GM12878 (cell line): ENCODE results near the gene ERFL. TPM values are rescaled to one million over a fixed set of nuclear protein-coding genes. Genes with fewer than 3 reads are reported as not detected.

ENCODE experiments used
- ATAC-seq: fragments of 200-7000 bp; cut with Tn5 transposase; 3 replicates; pipeline ENCODE4 v1.9.1; 2020; ENCODE audit warnings: mild to moderate bottlenecking, moderate library complexity
- BruUV-seq: library from RNA; stranded (reverse); fragments of 400-500 nt; replicated peaks from 2 replicates; lab custom pipeline; 2021; lab: Mats Ljungman, UMichigan
- CTCF ChIA-PET: fragments of 300-600 bp; sonication (Branson Sonifier 250); formaldehyde crosslinking; extraction: SDS; loops from one replicate; lab custom pipeline; 2021; ENCODE audit warnings: inconsistent platforms; lab: Yijun Ruan, JAX
- POLR2A ChIA-PET: fragments of 350-600 bp; formaldehyde crosslinking; extraction: SDS; loops from one replicate; lab custom pipeline; 2021; ENCODE audit warnings: inconsistent platforms; lab: Charles Lee
- RAD21 ChIA-PET: fragments of 300-600 bp; sonication (Branson Sonifier 250); formaldehyde crosslinking; loops from one replicate; lab custom pipeline; 2023; ENCODE audit warnings: antibody characterized with exemption; ENCODE audit not compliant: unreplicated experiment; lab: Charles Lee
- SMC1A ChIA-PET: fragments of 300-600 bp; sonication (Branson Sonifier 250); formaldehyde crosslinking; loops from one replicate; lab custom pipeline; 2023; ENCODE audit not compliant: unreplicated experiment, uncharacterized antibody; lab: Charles Lee
- DNase-seq: peaks from one replicate; pipeline ENCODE4 v3.0.0-alpha.2; 2011; ENCODE audit warnings: low read depth, low spot score
- FAIRE-seq: peaks from 3 replicates; lab custom pipeline; 2011; peaks lifted over from hg19 to GRCh38; lab: Jason Lieb, UNC
- H2AFZ ChIP-seq: 2 replicates; pipeline ENCODE4 v1.6.0; 2011; ENCODE audit warnings: low read depth, low read length, control low read depth; ENCODE audit not compliant: control insufficient read depth
- H3K27ac ChIP-seq: 2 replicates; pipeline ENCODE4 v1.5.1; 2011; ENCODE audit warnings: control low read depth; ENCODE audit not compliant: control insufficient read depth, insufficient read depth
- H3K27me3 ChIP-seq, 2 experiments: replicated peaks in 1 of 2; 2 replicates each; pipeline versions ENCODE4 v1.6.0 to v1.6.1; 2011; ENCODE audit warnings: low read length in 1 of 2; ENCODE audit not compliant: control insufficient read depth in 2 of 2, insufficient read depth in 2 of 2
- H3K36me3 ChIP-seq, 2 experiments: 2 replicates each; pipeline ENCODE4 v1.5.1; 2011; ENCODE audit warnings: low read length in 1 of 2; ENCODE audit not compliant: control insufficient read depth in 2 of 2, insufficient read depth in 2 of 2
- H3K4me1 ChIP-seq: 2 replicates; pipeline ENCODE4 v1.6.1; 2011; ENCODE audit warnings: mild to moderate bottlenecking, low read length, moderate library complexity, mixed read lengths; ENCODE audit not compliant: control insufficient read depth, insufficient read depth
- H3K4me2 ChIP-seq: 2 replicates; pipeline ENCODE4 v1.6.0; 2011; ENCODE audit warnings: control low read depth; ENCODE audit not compliant: control insufficient read depth, insufficient read depth
- H3K4me3 ChIP-seq: fragments of 200-600 bp; sonication (generic); 2 replicates; pipeline ENCODE4 v1.5.1; 2016
- H3K79me2 ChIP-seq: 2 replicates; pipeline ENCODE4 v1.6.0; 2011; ENCODE audit warnings: low read length; ENCODE audit not compliant: control insufficient read depth, insufficient read depth
- H3K9ac ChIP-seq: 2 replicates; pipeline ENCODE4 v1.8.0; 2011; ENCODE audit warnings: low read length, control low read depth, mixed read lengths; ENCODE audit not compliant: control insufficient read depth, insufficient read depth
- H3K9me3 ChIP-seq: replicated peaks from 3 replicates; pipeline ENCODE4 v1.5.1; 2011; ENCODE audit warnings: mild to moderate bottlenecking, low read length; ENCODE audit not compliant: control insufficient read depth, insufficient read depth
- H4K20me1 ChIP-seq: 2 replicates; pipeline ENCODE4 v1.6.0; 2011; ENCODE audit not compliant: control insufficient read depth, insufficient read depth
- EP300 ChIP-seq, 2 experiments: fragments of 150-350 bp in 1 of 2; IDR thresholded peaks; 2 replicates each; pipeline ENCODE4 v1.6.1; 2011 to 2012; ENCODE audit warnings: low read depth in 2 of 2, low read length in 2 of 2, borderline replicate concordance in 1 of 2, improper control_type of control experiment in 1 of 2, inconsistent platforms in 1 of 2; ENCODE audit not compliant: control insufficient read depth in 1 of 2
- GABPA ChIP-seq: IDR thresholded peaks from 2 replicates; pipeline ENCODE4 v1.6.1; 2014; ENCODE audit warnings: antibody characterized with exemption, low read depth, mild to moderate bottlenecking, inconsistent platforms
- MTA3 ChIP-seq: IDR thresholded peaks from 2 replicates; pipeline ENCODE4 v1.6.1; 2012; ENCODE audit warnings: low read length, inconsistent platforms, borderline replicate concordance
- NFIC ChIP-seq: IDR thresholded peaks from 2 replicates; pipeline ENCODE4 v1.6.1; 2012; ENCODE audit warnings: low read depth, mild to moderate bottlenecking, inconsistent platforms, low read length, moderate library complexity
- POLR2A ChIP-seq: IDR thresholded peaks from 2 replicates; pipeline ENCODE4 v1.6.1; 2011; ENCODE audit warnings: low read depth, mild to moderate bottlenecking, low read length
- POLR2AphosphoS5 ChIP-seq: IDR thresholded peaks from 2 replicates; pipeline ENCODE4 v1.6.1; 2011; ENCODE audit warnings: mild to moderate bottlenecking, low read length, inconsistent platforms
- SMAD5 ChIP-seq: IDR thresholded peaks from 2 replicates; pipeline ENCODE4 v1.6.1; 2016; ENCODE audit warnings: antibody characterized with exemption, low read depth
- SMARCA5 ChIP-seq: fragments of 450-650 bp; IDR thresholded peaks from 2 replicates; pipeline ENCODE4 v1.6.1; 2017; ENCODE audit warnings: mild to moderate bottlenecking
- TAF1 ChIP-seq: IDR thresholded peaks from 2 replicates; pipeline ENCODE4 v1.6.1; 2011; ENCODE audit warnings: mild to moderate bottlenecking, low read depth, low read length, borderline replicate concordance
- ZNF274 ChIP-seq: IDR thresholded peaks from one replicate; pipeline ENCODE4 v1.8.0; 2011; ENCODE audit not compliant: insufficient read length, insufficient read depth
- WGBS: methylation state at CpG from one replicate; pipeline ENCODE4 v1.1.6; 2016; ENCODE audit warnings: low lambda C conversion rate; ENCODE audit not compliant: insufficient replicate concordance, insufficient coverage; ENCODE audit errors: missing lambda C conversion rate; 5-methylcytosine and 5-hydroxymethylcytosine counted together
- in situ Hi-C: fragments of 300-500 bp; cut with MboI; formaldehyde crosslinking; loops from 9 replicates; pipeline ENCODE4 v1.14.3; 2018; ENCODE audit warnings: mixed read lengths
- intact Hi-C: fragments of 100-400 bp; cut with micrococcal nuclease; formaldehyde crosslinking; loops from one replicate; pipeline ENCODE4 v1.14.2; 2022; ENCODE audit not compliant: unreplicated experiment
- polyA plus RNA-seq, 11 experiments: library from polyadenylated mRNA; depleted of rRNA in 4 of 11; unstranded in 6 of 11; stranded (reverse) in 5 of 11; fragments of >200 nt; fragmentation: Nextera tagmentation in 4 of 11; fragmentation: Illumina TruSeq in 1 of 11; extraction: Ambion mirVana in 4 of 11; extraction: Trizol in 1 of 11; gene quantifications; 1 replicate in 1 of 11; 2 replicates in 10 of 11; pipeline versions ENCODE4 v1.2.1 to v1.2.3, GENCODE V29; 2011 to 2016; ENCODE audit warnings: inconsistent platforms in 2 of 11, missing spikeins in 2 of 11, low read depth in 1 of 11
- total RNA-seq, 4 experiments: library from RNA; depleted of rRNA in 3 of 4; stranded (reverse); fragments of >200 nt in 3 of 4; fragmentation: Illumina TruSeq in 1 of 4; extraction: Trizol in 1 of 4; gene quantifications; 2 replicates each; pipeline versions ENCODE4 v1.2.1 to v1.2.3, GENCODE V29; 2013 to 2021
- TF ChIP-seq, protein P1 (sequence below): IDR thresholded peaks from 2 replicates; pipeline ENCODE4 v1.6.1; 2012; ENCODE audit warnings: improper control_type of control experiment, low read depth, low read length; ENCODE audit not compliant: insufficient replicate concordance
- TF ChIP-seq, protein P2 (sequence below): fragments of 450-650 bp; IDR thresholded peaks from 2 replicates; pipeline ENCODE4 v1.6.1; 2018; ENCODE audit warnings: mild to moderate bottlenecking, low read depth, moderate library complexity; ENCODE audit not compliant: partially characterized antibody
- TF ChIP-seq, protein P3 (sequence below): fragments of 450-650 bp; IDR thresholded peaks from 2 replicates; pipeline ENCODE4 v1.6.1; 2016; ENCODE audit warnings: mild to moderate bottlenecking

The ERFL gene
- total and polyA plus RNA-seq, 10 of the 15 experiments (the other 5 are each of a cell fraction or from before 2014, with no cell fraction given) = 0.04 to 0.10 (median 0.05) TPM; not detected in 7

DNA sequence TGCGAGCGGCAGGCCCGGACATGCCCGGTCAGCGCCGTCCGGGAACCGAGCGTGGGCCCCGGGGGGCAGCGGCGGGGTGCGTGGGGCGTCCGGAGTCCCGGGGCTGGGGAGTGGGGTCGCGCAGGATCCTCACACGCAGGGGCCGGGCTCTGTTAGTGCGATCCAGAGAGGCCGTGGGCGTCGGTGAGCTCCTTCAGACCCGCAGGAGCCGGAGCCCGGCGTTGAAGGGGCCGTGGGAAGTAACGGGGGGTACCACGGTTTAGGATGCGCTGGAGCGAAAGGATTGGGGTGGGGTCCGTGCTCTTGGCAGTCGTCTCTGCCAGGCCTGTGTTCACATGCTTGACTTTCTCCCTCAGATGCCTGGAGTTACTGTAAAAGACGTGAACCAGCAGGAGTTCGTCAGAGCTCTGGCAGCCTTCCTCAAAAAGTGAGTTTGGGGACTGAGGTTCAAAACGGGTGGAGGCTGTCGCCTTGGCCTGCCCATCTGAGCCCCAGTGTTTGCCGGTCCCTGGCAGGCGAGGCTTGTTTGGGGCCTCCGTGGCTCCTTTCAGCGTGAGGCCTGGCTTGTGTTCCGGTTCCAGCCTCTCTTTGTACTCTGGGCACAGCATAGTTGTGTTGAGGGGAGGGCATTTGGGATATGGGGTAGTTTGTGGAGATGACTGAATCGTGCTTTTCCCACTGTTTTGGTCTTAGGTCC is 67.7 kb downstream of the ERFL start:
- ATAC-seq = no peak
- no peak overlapping the region for H2AFZ ChIP-seq
- intact Hi-C loops = no loop called here
- DNase-seq = no peak
- no peaks in the 10 kb centered on the region for H3K9me3 ChIP-seq
- under 1% methylated on average over 31 of the region's 45 CpGs for WGBS
- H3K79me2 ChIP-seq = peaks cover 57% of the 10 kb centered on the region
- RAD21 ChIA-PET = interaction anchor here (0.6 to 4.4 kb wide), 12 partner anchors 12 to 200 kb away, joined by 3 to 57 read pairs (median 8); partner anchors contain the start of genes CD79A, ERFL and RABAC1
- H3K36me3 ChIP-seq = peaks cover 26 to 27% of the 10 kb centered on the region in 2 experiments
- peaks cover 28% of the 10 kb centered on the region for H3K4me1 ChIP-seq
- SMC1A ChIA-PET = interaction anchor here (0.8 to 4.9 kb wide), 12 partner anchors 8 to 91 kb away, joined by 3 to 47 read pairs (median 8); partner anchors contain the start of genes ARHGEF1 and CD79A
- H3K27ac ChIP-seq = peak overlapping the region; percentile 98
- H3K4me2 ChIP-seq = peak overlapping the region; percentile 84
- peaks cover 16% of the 10 kb centered on the region for H4K20me1 ChIP-seq
- no peak for FAIRE-seq
- POLR2A ChIA-PET = interaction anchor here (0.5 to 4.3 kb wide), 9 partner anchors 11 to 536 kb away, joined by 3 to 46 read pairs (median 14); partner anchors contain the start of genes CD79A and RABAC1
- H3K27me3 ChIP-seq = no peaks in the 10 kb centered on the region
- in situ Hi-C loops = no loop called here
- H3K4me3 ChIP-seq = peak overlapping the region; percentile 94
- H3K9ac ChIP-seq = peak overlapping the region; percentile 100
- CTCF ChIA-PET = interaction anchor here (1.3 to 4.6 kb wide), 11 partner anchors 13 to 97 kb away, joined by 3 to 85 read pairs (median 12); partner anchors contain the start of genes CD79A and RABAC1
- BruUV-seq = no TSS peak
- TF ChIP-seq NFIC = no peak
- TF ChIP-seq POLR2AphosphoS5 = no peak
- no peak for TF ChIP-seq SMAD5
- TF ChIP-seq, protein P1, sequence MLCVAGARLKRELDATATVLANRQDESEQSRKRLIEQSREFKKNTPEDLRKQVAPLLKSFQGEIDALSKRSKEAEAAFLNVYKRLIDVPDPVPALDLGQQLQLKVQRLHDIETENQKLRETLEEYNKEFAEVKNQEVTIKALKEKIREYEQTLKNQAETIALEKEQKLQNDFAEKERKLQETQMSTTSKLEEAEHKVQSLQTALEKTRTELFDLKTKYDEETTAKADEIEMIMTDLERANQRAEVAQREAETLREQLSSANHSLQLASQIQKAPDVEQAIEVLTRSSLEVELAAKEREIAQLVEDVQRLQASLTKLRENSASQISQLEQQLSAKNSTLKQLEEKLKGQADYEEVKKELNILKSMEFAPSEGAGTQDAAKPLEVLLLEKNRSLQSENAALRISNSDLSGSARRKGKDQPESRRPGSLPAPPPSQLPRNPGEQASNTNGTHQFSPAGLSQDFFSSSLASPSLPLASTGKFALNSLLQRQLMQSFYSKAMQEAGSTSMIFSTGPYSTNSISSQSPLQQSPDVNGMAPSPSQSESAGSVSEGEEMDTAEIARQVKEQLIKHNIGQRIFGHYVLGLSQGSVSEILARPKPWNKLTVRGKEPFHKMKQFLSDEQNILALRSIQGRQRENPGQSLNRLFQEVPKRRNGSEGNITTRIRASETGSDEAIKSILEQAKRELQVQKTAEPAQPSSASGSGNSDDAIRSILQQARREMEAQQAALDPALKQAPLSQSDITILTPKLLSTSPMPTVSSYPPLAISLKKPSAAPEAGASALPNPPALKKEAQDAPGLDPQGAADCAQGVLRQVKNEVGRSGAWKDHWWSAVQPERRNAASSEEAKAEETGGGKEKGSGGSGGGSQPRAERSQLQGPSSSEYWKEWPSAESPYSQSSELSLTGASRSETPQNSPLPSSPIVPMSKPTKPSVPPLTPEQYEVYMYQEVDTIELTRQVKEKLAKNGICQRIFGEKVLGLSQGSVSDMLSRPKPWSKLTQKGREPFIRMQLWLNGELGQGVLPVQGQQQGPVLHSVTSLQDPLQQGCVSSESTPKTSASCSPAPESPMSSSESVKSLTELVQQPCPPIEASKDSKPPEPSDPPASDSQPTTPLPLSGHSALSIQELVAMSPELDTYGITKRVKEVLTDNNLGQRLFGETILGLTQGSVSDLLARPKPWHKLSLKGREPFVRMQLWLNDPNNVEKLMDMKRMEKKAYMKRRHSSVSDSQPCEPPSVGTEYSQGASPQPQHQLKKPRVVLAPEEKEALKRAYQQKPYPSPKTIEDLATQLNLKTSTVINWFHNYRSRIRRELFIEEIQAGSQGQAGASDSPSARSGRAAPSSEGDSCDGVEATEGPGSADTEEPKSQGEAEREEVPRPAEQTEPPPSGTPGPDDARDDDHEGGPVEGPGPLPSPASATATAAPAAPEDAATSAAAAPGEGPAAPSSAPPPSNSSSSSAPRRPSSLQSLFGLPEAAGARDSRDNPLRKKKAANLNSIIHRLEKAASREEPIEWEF = no peak
- no peak for TF ChIP-seq EP300 (IDR thresholded peaks at IDR 0.05; ENCODE audit: borderline replicate concordance in 1 of 2, control insufficient read depth in 1 of 2, low read depth in 2 of 2, low read length in 2 of 2)
- no peak for TF ChIP-seq GABPA
- peak; percentile 56 for TF ChIP-seq POLR2A
- TF ChIP-seq SMARCA5 = no peak
- TF ChIP-seq, protein P2, sequence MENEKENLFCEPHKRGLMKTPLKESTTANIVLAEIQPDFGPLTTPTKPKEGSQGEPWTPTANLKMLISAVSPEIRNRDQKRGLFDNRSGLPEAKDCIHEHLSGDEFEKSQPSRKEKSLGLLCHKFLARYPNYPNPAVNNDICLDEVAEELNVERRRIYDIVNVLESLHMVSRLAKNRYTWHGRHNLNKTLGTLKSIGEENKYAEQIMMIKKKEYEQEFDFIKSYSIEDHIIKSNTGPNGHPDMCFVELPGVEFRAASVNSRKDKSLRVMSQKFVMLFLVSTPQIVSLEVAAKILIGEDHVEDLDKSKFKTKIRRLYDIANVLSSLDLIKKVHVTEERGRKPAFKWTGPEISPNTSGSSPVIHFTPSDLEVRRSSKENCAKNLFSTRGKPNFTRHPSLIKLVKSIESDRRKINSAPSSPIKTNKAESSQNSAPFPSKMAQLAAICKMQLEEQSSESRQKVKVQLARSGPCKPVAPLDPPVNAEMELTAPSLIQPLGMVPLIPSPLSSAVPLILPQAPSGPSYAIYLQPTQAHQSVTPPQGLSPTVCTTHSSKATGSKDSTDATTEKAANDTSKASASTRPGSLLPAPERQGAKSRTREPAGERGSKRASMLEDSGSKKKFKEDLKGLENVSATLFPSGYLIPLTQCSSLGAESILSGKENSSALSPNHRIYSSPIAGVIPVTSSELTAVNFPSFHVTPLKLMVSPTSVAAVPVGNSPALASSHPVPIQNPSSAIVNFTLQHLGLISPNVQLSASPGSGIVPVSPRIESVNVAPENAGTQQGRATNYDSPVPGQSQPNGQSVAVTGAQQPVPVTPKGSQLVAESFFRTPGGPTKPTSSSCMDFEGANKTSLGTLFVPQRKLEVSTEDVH = no peak
- TF ChIP-seq ZNF274 = no peak
- TF ChIP-seq, protein P3, sequence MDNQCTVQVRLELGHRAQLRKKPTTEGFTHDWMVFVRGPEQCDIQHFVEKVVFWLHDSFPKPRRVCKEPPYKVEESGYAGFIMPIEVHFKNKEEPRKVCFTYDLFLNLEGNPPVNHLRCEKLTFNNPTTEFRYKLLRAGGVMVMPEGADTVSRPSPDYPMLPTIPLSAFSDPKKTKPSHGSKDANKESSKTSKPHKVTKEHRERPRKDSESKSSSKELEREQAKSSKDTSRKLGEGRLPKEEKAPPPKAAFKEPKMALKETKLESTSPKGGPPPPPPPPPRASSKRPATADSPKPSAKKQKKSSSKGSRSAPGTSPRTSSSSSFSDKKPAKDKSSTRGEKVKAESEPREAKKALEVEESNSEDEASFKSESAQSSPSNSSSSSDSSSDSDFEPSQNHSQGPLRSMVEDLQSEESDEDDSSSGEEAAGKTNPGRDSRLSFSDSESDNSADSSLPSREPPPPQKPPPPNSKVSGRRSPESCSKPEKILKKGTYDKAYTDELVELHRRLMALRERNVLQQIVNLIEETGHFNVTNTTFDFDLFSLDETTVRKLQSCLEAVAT = peak; percentile 69
- 0 out of 2 replicates have a peak, but pooled peaks have one; percentile 62 for TF ChIP-seq MTA3
- TF ChIP-seq TAF1 = peak; percentile 31; the same call in 1 of the 2 replicates
